Small intestine (tissue), 7 donors: ENCODE results near the gene DIP2B. TPM values are rescaled to one million over a fixed set of nuclear protein-coding genes. Genes with fewer than 3 reads are reported as not detected.

Experiments
- DNase-seq, 2 donors: peaks; one replicate each; pipeline versions ENCODE4 v3.0.0 to v3.0.0-alpha.2; 2013
- FAIRE-seq: peaks from 2 replicates; lab custom pipeline; 2012; peaks lifted over from hg19 to GRCh38; lab: Jason Lieb, UNC
- H3K27ac ChIP-seq, 3 donors: one replicate each; pipeline ENCODE4 v1.5.1; 2013; ENCODE audit warnings: low read length in 2 of 3, mild to moderate bottlenecking in 2 of 3, control low read depth in 1 of 3, inconsistent platforms in 1 of 3, low read depth in 1 of 3, moderate library complexity in 1 of 3
- H3K27me3 ChIP-seq, 3 donors: one replicate each; pipeline ENCODE4 v1.6.1; 2013; ENCODE audit warnings: low read length in 3 of 3, inconsistent platforms in 1 of 3; ENCODE audit not compliant: control insufficient read depth in 3 of 3, insufficient read depth in 3 of 3
- H3K36me3 ChIP-seq, 3 donors: one replicate each; pipeline ENCODE4 v1.6.1; 2013; ENCODE audit warnings: low read length in 3 of 3, inconsistent platforms in 1 of 3, low read depth in 1 of 3, mild to moderate bottlenecking in 1 of 3, moderate library complexity in 1 of 3; ENCODE audit not compliant: control insufficient read depth in 3 of 3, insufficient read depth in 2 of 3
- H3K4me1 ChIP-seq, 3 donors: one replicate each; pipeline ENCODE4 v1.6.1; 2013; ENCODE audit warnings: low read length in 2 of 3, inconsistent platforms in 1 of 3, low read depth in 1 of 3, mild to moderate bottlenecking in 1 of 3, moderate library complexity in 1 of 3; ENCODE audit not compliant: control insufficient read depth in 3 of 3, insufficient read depth in 2 of 3
- H3K4me3 ChIP-seq, 3 donors: one replicate each; pipeline ENCODE4 v1.5.1; 2013; ENCODE audit warnings: low read length in 3 of 3, control low read depth in 1 of 3, inconsistent platforms in 1 of 3, low read depth in 1 of 3, mild to moderate bottlenecking in 1 of 3, moderate library complexity in 1 of 3
- H3K9me3 ChIP-seq, 2 donors: one replicate each; pipeline ENCODE4 v1.6.1; 2013; ENCODE audit warnings: low read depth in 1 of 2, low read length in 1 of 2; ENCODE audit not compliant: control insufficient read depth in 2 of 2, insufficient read depth in 1 of 2
- WGBS, 3 donors: extraction: QIAGEN DNeasy Blood & Tissue Kit; methylation state at CpG; one replicate each; pipeline ENCODE4 v1.1.7; 2013; 5-methylcytosine and 5-hydroxymethylcytosine counted together
- polyA plus RNA-seq, 4 donors: library from polyadenylated mRNA; stranded (reverse) in 3 of 4; unstranded in 1 of 4; fragments of 200-250 nt in 3 of 4; fragments of 120-200 nt in 1 of 4; gene quantifications; one replicate each; pipeline versions ENCODE4 v1.2.1 to v1.2.3, GENCODE V29; 2013
- donor health status: healthy with polysubstance abuse.
- donor health status: control.
- donor health status: control.
- donor health status: Bipolar disorder and iron deficiency.
- donor health status: healthy.

DIP2B gene
- polyA plus RNA-seq, 4 donors = 6.3 to 18.1 (median 6.9) TPM

GRCh38 chr12:50785406-50786001, 280.7 kb downstream of the DIP2B start:
- no peak overlapping the region for H3K27ac ChIP-seq
- peaks cover 0 to 38% (median 3%) of the 10 kb centered on the region in 3 donors for H3K36me3 ChIP-seq
- no peak for DNase-seq
- H3K4me1 ChIP-seq = no peaks in the 10 kb centered on the region
- H3K9me3 ChIP-seq = peaks cover 0 to 7% of the 10 kb centered on the region in 2 donors
- no peak overlapping the region for H3K4me3 ChIP-seq
- no peak for FAIRE-seq
- WGBS, 3 donors = 93 to 97% (median 96%) methylated on average over 3 of the region's 3 CpGs
- no peaks in the 10 kb centered on the region for H3K27me3 ChIP-seq

GRCh38 chr12:50786498-50787231, 281.9 kb downstream of the DIP2B start:
- Histone ChIP-seq H3K4me1 (no peaks in the 10 kb centered on the region), H3K27me3 (no peaks in the 10 kb centered on the region), H3K36me3 (peaks cover 0 to 31% (median 1%) of the 10 kb centered on the region in 3 donors), H3K4me3 (no peak overlapping the region), H3K9me3 (peaks cover 0 to 7% of the 10 kb centered on the region in 2 donors), H3K27ac (no peak overlapping the region)
- DNase-seq (peak in 1 of 2 donors; percentile 14), FAIRE-seq (no peak)
- WGBS, 3 donors = 82 to 85% (median 84%) methylated on average over 3 of the region's 3 CpGs

GRCh38 chr12:50787618-50788017, 282.8 kb downstream of the DIP2B start:
- no peaks in the 10 kb centered on the region for H3K4me1 ChIP-seq
- H3K27ac ChIP-seq = no peak overlapping the region
- 99 to 100% (median 100%) methylated on average over 2 of the region's 2 CpGs for WGBS, 3 donors
- no peak for DNase-seq
- no peak for FAIRE-seq
- peaks cover 0 to 7% of the 10 kb centered on the region in 2 donors for H3K9me3 ChIP-seq
- no peaks in the 10 kb centered on the region for H3K27me3 ChIP-seq
- peaks cover 0 to 30% (median 0%) of the 10 kb centered on the region in 3 donors for H3K36me3 ChIP-seq
- no peak overlapping the region for H3K4me3 ChIP-seq

GRCh38 chr12:50788561-50788960, 283.8 kb downstream of the DIP2B start:
- no peak overlapping the region for H3K27ac ChIP-seq
- no peaks in the 10 kb centered on the region for H3K27me3 ChIP-seq
- peaks cover 0 to 25% (median 0%) of the 10 kb centered on the region in 3 donors for H3K36me3 ChIP-seq
- FAIRE-seq (no peak), DNase-seq (no peak)
- WGBS, 3 donors = 87 to 98% (median 95%) methylated on average over 3 of the region's 3 CpGs
- no peaks in the 10 kb centered on the region for H3K4me1 ChIP-seq
- H3K4me3 ChIP-seq = no peak overlapping the region
- H3K9me3 ChIP-seq = peaks cover 0 to 7% of the 10 kb centered on the region in 2 donors

- Histone ChIP-seq H3K4me1 (no peaks in the 10 kb centered on the region), H3K36me3 (peaks cover 0 to 20% (median under 1%) of the 10 kb centered on the region in 3 donors), H3K4me3 (no peak overlapping the region), H3K27ac (no peak overlapping the region), H3K27me3 (no peaks in the 10 kb centered on the region), H3K9me3 (peaks cover 0 to 7% of the 10 kb centered on the region in 2 donors)
- FAIRE-seq (no peak), DNase-seq (no peak)
- WGBS, 3 donors = 91 to 94% (median 94%) methylated on average over 5 of the region's 5 CpGs
Measured at GRCh38 chr12:50790081-50790480, 285.3 kb downstream of the DIP2B start.

Other genes with a start within 250 kb of the DIP2B start
- gene LIMA1, start 221.5 kb upstream of the DIP2B start, polyA plus RNA-seq = 100 to 1,000 TPM in 3 of 4 donors, 10 to 100 TPM in 1; 89.7 to 219 (median 114) TPM
- under 1 TPM in 1 of 4 donors, not detected in 3; 0.34 TPM for gene FAM186A, start 108.4 kb upstream of the DIP2B start, polyA plus RNA-seq
- 10 to 100 TPM in 3 of 4 donors, 1 to 10 TPM in 1; 6.8 to 29.2 (median 12.6) TPM for gene LARP4, start 104.1 kb upstream of the DIP2B start, polyA plus RNA-seq